ENCODE results near the gene CCDC152. TPM values are rescaled to one million over a fixed set of nuclear protein-coding genes. Genes with fewer than 3 reads are reported as not detected.
A peak's percentile ranks its signal among the peaks of the same experiment; 100 is the strongest.
"Not testable (repeated sequence)": the region's sequence is repeated elsewhere in the genome, so short reads cannot be mapped to it uniquely, and the experiment has no call there.

CCDC152 gene
- polyA plus RNA-seq, 1 donor: 16.1 TPM

DNA sequence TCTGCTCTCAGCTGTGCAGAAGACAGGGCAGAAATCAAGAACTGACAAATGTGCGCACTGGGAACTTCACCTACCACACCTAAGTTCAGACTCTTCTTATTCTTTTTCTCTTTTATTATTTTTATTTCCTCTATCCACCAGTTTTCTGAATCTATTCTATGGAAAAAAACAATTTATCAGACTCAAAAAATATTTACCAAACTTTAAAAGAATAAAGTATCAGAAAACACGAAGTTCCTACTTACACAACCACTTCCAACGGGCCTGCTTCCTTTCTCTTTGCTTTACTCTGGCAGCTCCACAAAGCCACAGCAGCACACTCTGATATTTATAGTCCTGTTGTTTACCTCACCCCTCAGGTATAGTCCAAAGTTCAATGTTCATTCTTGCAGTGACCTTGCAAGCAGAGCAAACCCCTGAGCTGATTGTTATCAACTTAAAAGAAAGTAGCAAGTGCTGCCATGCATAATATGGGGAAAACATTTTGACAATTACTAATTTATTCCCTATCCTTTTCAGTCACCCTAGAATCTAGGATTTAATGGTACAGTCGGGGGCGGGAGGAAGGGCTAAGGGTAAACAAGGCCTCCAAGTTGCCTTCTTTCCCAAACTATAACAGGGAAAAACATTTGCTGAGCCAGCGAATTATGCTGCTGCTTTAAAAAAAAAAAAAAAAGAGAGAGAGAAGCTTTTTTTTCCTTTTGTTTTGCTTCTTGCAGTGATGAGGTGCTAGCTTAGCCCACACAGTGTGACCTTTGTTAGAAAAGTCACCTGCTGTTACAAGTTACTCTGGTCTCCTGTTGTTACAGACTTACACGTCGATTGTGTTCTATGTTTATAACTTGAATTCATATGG lies 55.2 kb downstream of the CCDC152 start, which contains the start of gene SELENOP:
SELENOP (minus strand) TSS at position 302 of the 856 bp plus-strand sequence. CDS start 3,539 bp downstream, outside the sequence.
- peak; percentile 91 for DNase-seq

DNA sequence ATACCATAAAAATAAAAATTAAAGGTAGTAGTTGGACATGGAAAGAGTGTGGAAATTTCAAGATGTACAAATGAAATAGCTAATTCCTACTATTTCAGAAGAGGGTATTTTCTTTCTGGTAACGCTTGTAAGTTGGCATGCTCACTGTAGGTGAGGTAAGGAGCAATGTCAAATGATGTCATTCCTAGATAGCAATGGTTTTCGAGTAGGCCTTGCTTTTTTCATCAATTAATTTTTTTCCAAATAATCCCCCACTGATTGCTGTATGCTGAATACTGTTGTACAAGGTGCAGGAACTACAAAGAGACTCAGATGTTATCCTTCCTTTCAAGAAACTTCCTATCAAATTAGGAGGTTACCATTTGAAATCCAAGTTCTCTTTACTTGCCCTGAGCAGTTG lies 56.0 kb downstream of the CCDC152 start:
- DNase-seq: no peak

- no peak for DNase-seq
These were observed 56.9 kb downstream of the CCDC152 start for GRCh38 chr5:42813533-42813932.

DNA sequence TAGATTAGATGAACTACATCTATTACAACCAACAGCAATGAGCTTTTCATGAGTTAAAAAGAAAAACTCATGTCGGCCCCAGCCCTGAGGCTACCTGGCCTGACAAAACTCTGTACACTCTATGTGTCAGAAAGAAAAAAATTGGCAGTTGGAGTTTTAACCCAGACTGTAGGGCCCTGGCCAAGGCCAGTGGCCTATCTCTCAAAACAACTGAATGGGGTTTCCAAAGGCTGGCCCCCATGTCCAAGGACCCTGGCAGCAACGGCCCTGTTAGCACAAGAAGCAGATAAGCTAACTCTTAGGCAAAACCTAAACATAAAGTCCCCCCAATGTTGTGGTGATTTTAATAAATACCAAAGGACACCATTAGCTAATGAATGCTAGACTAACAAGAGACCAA lies 59.9 kb downstream of the CCDC152 start:
- DNase-seq: not testable (repeated sequence)

DNA sequence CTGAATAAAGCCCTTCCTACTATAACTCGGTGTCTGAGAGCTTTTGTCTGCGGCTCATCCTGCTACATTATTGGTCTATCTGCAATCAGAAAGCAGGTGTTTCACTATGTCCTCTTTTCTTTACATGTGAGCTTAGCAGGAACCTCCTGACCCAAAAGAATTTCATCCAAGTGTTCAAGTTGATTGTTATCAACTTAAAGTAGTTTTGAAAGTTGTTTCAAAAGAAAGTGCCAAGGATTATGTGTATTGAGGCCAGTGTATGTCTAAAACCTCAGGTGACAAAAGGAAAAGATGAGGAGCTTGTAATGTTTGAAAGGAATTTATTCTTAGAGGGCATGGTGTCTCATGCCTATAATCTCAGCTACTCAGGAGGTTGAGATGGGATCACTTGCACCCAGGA lies 63.1 kb downstream of the CCDC152 start:
- DNase-seq: no peak

DNA sequence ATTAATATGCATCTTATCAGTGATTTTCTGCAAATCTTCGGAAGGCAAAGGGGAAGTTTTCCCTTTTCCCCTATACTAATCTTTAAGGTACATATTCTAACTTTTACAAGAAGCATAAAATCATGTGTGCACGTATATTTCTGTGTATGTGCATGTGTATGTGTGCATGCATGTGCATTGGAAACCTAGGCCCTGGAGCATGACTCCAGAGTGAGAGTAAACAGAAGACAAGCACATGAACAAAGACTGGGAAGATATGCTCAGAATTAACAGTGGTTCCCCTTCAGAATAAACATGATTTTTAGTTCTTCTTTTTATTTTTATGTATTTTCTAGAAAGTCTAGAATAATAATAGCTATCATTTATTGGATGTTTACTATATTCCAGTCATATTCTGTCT lies 65.9 kb downstream of the CCDC152 start:
- no peak for DNase-seq

DNA sequence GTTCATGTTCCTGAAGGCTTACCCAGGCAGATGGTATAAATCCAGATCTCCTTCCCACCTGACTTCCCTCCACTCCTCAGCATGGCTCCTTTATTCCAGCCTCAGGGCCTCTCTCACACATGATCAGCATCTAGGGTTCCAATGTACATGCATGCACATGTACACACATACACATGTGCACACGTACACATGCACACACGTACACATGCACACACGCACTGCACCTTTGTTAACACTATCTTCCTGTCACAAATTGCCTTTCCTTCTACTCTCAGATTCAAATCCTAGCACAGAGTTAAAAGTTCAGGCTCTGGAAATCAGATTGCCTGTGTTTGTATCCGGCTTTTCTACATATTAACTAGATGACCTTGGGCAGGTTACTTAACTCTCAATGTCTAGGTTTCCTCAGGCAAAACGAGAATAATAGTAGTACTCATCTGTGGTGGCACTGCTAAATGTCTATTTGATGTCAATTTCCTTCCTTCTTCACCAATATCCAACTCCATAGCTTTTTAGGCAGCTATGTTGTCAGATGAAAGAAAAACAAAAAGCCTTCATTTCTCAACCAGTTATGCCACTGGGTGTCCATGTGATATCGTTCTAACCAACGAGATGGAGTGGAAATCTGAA lies 67.8 kb downstream of the CCDC152 start:
- no peak for DNase-seq

DNA sequence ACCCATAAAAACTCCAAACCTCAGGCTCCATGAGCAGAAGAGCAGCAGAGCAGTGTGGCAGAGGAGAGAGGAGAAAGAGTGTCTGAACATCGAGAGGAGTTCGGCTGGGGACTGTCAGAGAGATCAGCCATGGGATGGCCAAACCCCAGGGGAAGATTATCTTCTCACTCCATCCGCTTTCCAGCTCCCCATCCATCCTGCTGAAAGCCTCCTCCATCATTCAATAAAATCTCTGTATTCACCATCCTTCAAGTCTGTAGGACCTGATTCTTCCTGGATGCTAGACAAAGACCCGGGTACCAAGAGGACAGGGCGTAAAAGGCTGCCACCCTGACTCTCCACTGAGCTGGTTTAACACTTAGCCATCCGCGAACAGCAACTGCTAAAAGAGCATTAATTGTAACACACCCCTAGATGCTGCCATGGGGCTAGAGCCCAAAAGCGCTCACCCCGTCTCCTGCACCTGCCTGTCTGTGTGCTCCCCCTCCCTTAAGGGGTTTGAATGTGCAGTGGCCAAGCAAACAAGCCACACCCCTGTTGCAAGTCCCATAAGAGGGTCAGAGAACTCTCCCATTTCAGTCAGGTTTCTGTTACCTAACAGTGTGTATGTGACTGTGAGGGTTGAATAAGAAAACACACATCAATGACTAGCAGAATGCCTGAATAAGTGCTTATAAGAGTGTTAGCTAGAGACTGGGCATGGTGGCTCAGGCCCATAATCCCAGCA lies 69.0 kb downstream of the CCDC152 start:
- DNase-seq: no peak

DNA sequence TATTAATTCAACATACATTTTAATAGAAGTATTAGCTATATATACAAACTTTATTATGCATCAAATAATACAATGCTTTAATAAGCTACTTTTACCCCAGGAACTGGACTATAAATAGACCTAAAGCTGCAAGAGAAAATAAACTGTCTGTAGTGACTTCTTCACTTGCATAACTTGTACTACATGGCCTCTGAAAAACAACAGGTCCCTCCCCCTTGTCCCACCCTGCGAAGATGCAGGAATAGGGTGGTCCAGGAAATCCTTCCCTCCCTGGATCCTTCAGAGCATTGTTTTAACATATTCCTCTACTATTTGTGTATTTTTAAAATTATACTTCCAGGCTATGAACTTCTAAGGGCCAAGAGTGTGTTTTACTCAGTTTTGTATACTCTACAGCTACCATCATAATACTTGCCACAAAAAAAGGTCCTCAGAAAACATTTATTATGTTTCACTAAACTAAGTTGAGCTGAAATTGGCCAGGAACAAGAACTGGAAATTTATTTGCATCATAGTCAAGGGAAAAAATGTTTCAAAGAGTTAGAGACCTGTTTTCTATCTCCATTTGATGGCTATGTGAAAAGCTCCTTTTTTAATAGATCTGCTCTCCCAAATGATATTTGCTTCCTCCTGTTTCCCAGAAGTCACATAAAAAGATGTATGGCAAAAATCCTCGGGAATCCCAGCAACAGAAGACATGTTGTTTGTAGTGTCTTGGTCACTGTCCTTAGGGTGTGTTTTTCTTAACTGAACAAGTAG lies 70.3 kb downstream of the CCDC152 start:
- no peak for DNase-seq

DNA sequence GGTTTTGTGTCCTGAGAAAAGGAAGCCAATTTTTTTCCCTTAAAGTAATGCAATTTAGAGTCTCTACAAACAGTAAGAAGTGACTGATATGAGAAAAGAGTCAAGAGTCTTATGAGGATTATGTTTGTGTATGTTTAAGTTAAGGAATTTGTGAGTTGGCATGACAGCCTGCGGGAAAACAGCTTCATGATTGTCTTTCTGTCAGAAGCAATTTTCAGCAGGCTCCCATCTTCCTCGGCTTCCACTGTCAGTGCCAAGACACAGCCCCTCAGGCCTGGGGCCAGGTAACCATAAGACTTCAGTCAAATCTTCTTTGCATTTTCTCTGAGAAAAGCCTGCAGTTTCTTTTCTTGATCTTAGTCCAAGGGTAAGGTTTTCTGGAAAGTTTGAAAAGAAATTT lies 72.1 kb downstream of the CCDC152 start:
- DNase-seq: no peak

DNA sequence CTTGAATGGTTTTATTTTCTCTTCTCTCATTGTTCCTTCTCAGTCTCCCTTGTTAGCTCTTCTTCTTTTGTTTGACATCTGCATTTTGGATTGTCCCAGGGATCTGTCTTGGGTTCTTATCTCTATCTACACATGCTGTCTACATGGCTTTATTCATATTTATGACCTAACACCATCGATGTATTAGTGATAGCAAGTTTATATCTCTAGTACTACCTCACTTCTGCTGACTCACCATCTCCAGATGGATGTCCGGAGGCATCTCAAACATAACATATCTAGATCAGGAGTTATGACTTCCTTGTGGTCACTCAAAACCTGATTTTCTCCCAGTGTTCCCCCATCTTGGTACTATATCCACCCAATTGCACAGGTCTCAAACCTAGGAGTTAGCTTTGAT lies 74.3 kb downstream of the CCDC152 start:
- no peak for DNase-seq

DNA sequence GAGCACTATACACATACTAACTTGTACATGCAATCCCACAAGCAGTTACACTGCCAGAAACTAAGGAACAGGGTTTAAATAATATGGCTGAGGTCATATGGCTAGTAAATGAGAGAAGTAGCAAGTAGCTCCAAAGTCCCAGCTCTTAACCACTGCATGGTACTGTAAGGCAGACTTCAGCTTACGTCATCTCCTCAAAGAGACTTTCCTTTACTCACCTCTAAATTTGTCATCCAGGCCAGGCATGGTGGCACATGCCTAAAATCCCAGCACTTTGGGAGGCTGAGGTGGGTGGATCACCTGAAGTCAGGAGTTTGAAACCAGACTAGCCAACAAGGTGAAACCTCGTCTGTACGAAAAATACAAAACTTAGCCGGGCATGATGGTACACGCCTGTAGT lies 75.4 kb downstream of the CCDC152 start:
- no peak for DNase-seq

GRCh38 chr5:42836070-42836769 lies 79.6 kb downstream of the CCDC152 start:
- DNase-seq: no peak

DNA sequence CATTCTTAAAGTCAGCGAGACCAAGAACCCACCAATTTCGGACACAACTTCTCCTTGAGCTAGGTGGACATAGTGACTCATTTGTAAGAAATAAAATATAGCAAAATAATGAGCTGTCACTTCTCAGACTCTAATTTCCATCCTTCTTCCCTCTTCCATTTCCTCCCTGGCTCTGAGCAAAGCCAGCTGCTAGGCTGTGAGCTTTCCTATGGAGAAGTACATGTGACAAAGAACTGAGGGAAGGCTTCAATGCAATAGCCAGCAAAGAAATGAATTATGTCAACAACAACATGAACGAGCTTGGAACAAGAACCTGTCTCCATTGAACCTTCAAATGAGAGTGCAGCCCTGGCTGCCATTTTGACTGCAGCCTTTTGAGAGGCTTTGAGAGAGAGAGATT lies 81.0 kb downstream of the CCDC152 start:
- no peak for DNase-seq

DNA sequence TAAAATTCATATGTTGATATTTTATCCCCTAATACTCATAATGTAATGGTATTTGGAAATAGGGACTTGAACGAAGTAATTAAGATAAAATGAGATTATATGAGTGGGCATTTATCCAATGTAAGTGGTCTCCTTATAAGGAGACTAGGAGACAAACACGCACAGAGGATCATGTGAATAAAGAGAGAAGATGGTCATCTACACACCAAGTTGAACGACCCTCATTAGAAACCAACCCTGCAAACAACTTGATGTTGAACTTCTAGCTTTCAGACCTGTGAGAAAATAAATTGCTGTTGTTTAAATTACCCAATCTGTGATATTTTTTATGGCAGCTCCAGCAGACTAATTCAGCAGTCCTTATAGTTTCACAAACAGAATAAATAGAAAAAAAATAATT lies 82.6 kb downstream of the CCDC152 start:
- no peak for DNase-seq

GRCh38 chr5:42840269-42840668 lies 83.7 kb downstream of the CCDC152 start:
- no peak for DNase-seq

DNA sequence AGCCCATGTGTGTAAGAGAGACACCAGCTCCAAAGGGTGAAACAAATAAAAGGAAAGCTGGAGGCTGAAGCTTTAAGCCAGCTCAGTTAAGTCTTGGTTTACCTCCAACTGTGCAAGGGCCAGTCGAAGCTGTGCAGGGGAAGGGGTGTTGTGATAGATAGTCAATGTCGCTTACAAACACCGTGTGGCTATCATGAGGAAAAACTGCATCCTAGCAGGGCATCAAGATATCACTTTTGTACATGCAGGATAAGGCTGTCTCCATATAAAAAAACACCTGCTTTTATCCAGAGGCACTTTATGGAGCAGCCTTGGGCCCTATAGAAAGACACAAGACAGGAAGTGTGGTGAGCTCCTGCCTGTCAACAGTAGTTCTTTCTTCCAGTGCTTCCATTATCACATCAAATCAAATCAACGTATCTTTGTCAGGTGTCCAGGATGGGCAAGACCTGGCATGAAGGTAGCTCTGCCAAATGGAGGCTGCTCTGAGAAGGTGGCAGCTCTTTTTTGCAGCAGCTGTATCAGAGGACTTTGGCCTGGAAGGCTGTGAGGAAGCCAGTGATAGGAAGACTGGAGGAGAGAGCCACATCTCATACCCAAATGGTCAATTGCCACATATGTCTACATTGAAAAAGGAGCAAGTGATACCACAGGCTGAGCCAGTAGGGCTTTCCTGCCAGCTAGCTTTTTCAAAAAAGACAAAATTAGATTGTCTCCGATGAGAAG lies 84.4 kb downstream of the CCDC152 start:
- DNase-seq: no peak

DNA sequence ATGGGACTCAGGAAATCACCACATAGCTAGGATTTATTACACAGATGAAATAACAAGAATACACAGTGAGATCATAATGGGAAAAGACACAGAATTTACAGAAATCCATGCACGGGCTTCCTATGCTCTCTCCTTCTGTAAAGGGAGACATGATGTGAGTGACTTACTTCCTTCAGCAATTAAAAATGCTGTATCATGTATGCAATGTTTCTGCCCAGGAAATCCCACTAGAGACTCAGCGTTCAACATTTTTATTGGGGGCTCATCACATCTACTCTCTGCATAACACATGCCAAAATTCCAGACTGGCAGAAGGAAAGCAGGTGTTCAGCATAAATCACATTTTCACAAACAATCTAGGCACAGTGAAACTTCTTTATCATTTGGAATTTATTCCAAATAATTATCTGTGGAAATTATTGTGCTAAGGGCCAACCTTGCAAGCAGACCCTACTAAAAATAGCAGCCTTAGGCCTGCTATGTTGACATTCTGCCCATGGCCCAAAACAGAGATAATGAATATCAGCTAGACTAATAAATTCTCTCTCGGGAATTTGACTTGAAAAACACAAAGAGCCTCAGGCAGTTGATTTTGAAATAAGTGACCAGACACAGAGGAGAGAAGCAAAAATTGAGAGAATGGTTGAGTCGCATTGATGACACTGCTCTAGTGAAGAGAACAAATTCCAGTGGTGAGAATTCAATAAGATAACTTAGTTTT lies 86.5 kb downstream of the CCDC152 start:
- DNase-seq: no peak

DNA sequence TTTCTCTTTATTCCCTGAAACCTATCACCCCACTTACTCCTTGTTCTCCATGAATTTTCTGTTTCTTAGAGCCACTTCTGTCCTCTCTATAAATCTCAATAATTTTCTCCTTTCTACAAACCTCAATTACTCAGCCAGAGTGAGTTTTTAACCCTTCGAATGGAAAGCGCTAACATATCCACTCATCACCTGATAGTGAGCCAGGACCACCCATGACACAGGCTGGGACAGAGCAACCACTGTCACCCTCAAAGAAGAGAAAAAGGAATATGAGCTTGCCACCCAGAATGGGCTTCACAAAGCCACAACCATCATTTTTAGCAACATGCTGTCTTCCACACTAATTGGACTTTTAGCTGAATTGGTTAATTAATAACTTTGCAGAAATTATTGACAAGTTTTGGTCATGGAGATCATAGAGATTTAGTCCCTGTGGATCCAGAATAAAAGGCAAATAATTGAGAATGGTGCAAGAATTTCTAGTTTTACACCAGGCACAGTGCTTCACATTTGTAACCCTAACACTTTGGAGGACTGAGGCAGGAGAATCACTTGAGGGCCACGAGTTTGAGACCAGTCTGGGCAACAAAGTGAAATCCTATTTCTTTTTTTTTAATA lies 87.2 kb downstream of the CCDC152 start:
- no peak for DNase-seq

DNA sequence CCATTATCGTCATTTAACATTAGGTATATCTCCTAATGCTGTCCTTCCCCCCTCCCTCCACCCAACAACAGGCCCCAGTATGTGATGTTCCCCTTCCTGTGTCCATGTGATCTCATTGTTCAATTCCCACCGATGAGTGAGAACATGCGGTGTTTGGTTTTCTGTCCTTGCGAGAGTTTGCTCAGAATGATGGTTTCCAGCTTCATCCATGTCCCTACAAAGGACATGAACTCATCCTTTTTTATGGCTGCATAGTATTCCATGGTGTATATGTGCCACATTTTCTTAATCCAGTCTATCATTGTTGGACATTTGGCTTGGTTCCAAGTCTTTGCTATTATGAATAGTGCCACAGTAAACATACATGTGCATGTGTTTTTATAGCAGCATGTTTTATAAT lies 87.8 kb downstream of the CCDC152 start:
- not testable (repeated sequence) for DNase-seq
